HEK293 (cell line): Measurements from ENCODE around the gene RAB8A.

ENCODE experiments used
- CTCF ChIA-PET: fragments of 350-600 bp; formaldehyde crosslinking; extraction: SDS; loops from one replicate; lab custom pipeline; 2021; ENCODE audit warnings: antibody characterized with exemption; lab: Yijun Ruan, JAX
- POLR2A ChIA-PET: fragments of 300-600 bp; formaldehyde crosslinking; extraction: SDS; loops from one replicate; lab custom pipeline; 2020; ENCODE audit warnings: antibody characterized with exemption, inconsistent platforms; lab: Yijun Ruan, JAX
- H3K27ac ChIP-seq: fragments of 200-500 bp; sonication (Bioruptor generic); 2 replicates; pipeline ENCODE4 v1.5.1; 2014; ENCODE audit warnings: low read depth, low read length, control low read depth, inconsistent platforms; ENCODE audit errors: extremely low read depth
- H3K36me3 ChIP-seq, 2 experiments: fragments of 200-500 bp in 1 of 2; sonication (Bioruptor generic) in 1 of 2; 1 replicate in 1 of 2; 2 replicates in 1 of 2; pipeline ENCODE4 v1.5.1; 2014 to 2017; ENCODE audit warnings: inconsistent platforms in 2 of 2, low read length in 2 of 2; ENCODE audit not compliant: control insufficient read depth in 2 of 2, insufficient read depth in 1 of 2
- H3K4me1 ChIP-seq: fragments of 200-500 bp; sonication (Bioruptor generic); 2 replicates; pipeline ENCODE4 v1.5.1; 2014; ENCODE audit warnings: mild to moderate bottlenecking, low read length, inconsistent platforms; ENCODE audit not compliant: control insufficient read depth, insufficient read depth
- H3K4me3 ChIP-seq: 2 replicates; pipeline ENCODE4 v1.5.1; 2011; ENCODE audit warnings: low read depth, mild to moderate bottlenecking, control low read depth, low read length, moderate library complexity
- H3K9me3 ChIP-seq: fragments of 200-500 bp; sonication (Bioruptor generic); 2 replicates; pipeline ENCODE4 v1.5.1; 2014; ENCODE audit warnings: low read depth, low read length, inconsistent platforms; ENCODE audit not compliant: control insufficient read depth, insufficient read depth
- GLIS1 ChIP-seq: fragments of 450-650 bp; formaldehyde crosslinking; IDR thresholded peaks from 2 replicates; pipeline ENCODE4 v1.5.1; 2016; ENCODE audit warnings: missing biosample characterization, missing genetic modification characterization
- GLIS2 ChIP-seq: fragments of 450-650 bp; formaldehyde crosslinking; IDR thresholded peaks from 2 replicates; pipeline ENCODE4 v1.5.1; 2016; ENCODE audit warnings: missing biosample characterization, missing genetic modification characterization
- HIC1 ChIP-seq: fragments of 450-650 bp; formaldehyde crosslinking; IDR thresholded peaks from 2 replicates; pipeline ENCODE4 v1.5.1; 2016; ENCODE audit warnings: missing biosample characterization, missing genetic modification characterization
- SP7 ChIP-seq: fragments of 450-650 bp; formaldehyde crosslinking; IDR thresholded peaks from 2 replicates; pipeline ENCODE4 v1.5.1; 2016; ENCODE audit warnings: missing biosample characterization, missing genetic modification characterization
- WT1 ChIP-seq: fragments of 450-650 bp; formaldehyde crosslinking; IDR thresholded peaks from 2 replicates; pipeline ENCODE4 v1.5.1; 2016; ENCODE audit warnings: missing biosample characterization, missing genetic modification characterization
- ZEB2 ChIP-seq: fragments of 450-650 bp; formaldehyde crosslinking; IDR thresholded peaks from 2 replicates; pipeline ENCODE4 v1.5.1; 2016; ENCODE audit warnings: missing biosample characterization, missing genetic modification characterization
- ZNF140 ChIP-seq: fragments of 450-650 bp; formaldehyde crosslinking; IDR thresholded peaks from 2 replicates; pipeline ENCODE4 v1.5.1; 2016; ENCODE audit warnings: missing biosample characterization, missing genetic modification characterization
- ZNF174 ChIP-seq: fragments of 450-650 bp; formaldehyde crosslinking; IDR thresholded peaks from 2 replicates; pipeline ENCODE4 v1.5.0; 2017; ENCODE audit warnings: missing biosample characterization, mild to moderate bottlenecking, missing genetic modification characterization
- ZNF324 ChIP-seq: fragments of 450-650 bp; formaldehyde crosslinking; IDR thresholded peaks from 2 replicates; pipeline ENCODE4 v1.5.1; 2016; ENCODE audit warnings: missing biosample characterization, missing genetic modification characterization
- ZNF354C ChIP-seq: fragments of 450-650 bp; formaldehyde crosslinking; IDR thresholded peaks from 2 replicates; pipeline ENCODE4 v1.5.1; 2016; ENCODE audit warnings: missing biosample characterization, missing genetic modification characterization, low read depth, borderline replicate concordance
- ZNF501 ChIP-seq: fragments of 450-650 bp; formaldehyde crosslinking; IDR thresholded peaks from 2 replicates; pipeline ENCODE4 v1.5.1; 2016; ENCODE audit warnings: missing biosample characterization, missing genetic modification characterization
- ZNF544 ChIP-seq: fragments of 450-650 bp; formaldehyde crosslinking; IDR thresholded peaks from 2 replicates; pipeline ENCODE4 v1.5.0; 2017; ENCODE audit warnings: missing biosample characterization, missing genetic modification characterization
- ZNF629 ChIP-seq: fragments of 450-650 bp; formaldehyde crosslinking; IDR thresholded peaks from 2 replicates; pipeline ENCODE4 v1.5.1; 2017; ENCODE audit warnings: missing biosample characterization, missing genetic modification characterization
- ZNF639 ChIP-seq: fragments of 450-650 bp; formaldehyde crosslinking; IDR thresholded peaks from 2 replicates; pipeline ENCODE4 v1.5.1; 2016; ENCODE audit warnings: missing biosample characterization, missing genetic modification characterization
- ZNF830 ChIP-seq: fragments of 450-650 bp; IDR thresholded peaks from 2 replicates; pipeline ENCODE4 v1.5.0; 2018; ENCODE audit warnings: missing biosample characterization, missing genetic modification characterization, low read depth, mild to moderate bottlenecking, moderate library complexity
- TF ChIP-seq, protein P1 (sequence below): fragments of 450-650 bp; formaldehyde crosslinking; IDR thresholded peaks from 2 replicates; pipeline ENCODE4 v1.5.1; 2016; ENCODE audit warnings: missing biosample characterization, missing genetic modification characterization

Gene RAB8A

DNA sequence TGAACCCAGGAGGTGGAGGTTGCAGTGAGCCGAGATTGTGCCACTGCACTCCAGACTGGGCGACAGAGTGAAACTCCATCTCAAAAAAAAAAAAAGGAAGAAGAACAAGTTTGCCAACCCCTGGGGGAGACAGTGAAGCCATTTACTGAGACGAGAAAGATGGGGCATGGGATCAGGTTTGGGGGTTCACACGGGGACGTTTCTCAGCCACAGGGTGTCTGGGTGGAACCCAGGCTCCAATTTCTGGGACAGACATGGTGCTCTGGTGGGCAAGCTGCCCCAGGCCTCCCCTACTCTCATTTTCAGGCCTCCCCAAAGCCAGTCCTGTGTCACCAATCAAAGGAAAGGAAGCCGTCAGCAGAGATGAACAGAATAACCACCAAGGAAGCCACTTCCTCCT, 45.2 kb downstream of the RAB8A start:
- Histone ChIP-seq H3K36me3 (no peaks in the 10 kb centered on the region), H3K9me3 (no peaks in the 10 kb centered on the region), H3K27ac (no peak overlapping the region), H3K4me3 (no peak overlapping the region), H3K4me1 (no peaks in the 10 kb centered on the region)
- CTCF ChIA-PET: no interaction called here
- TF ChIP-seq ZNF174 (tag by site-specific recombination) (no peak), ZNF501 (tag by site-specific recombination) (no peak)
- TF ChIP-seq, protein P1, sequence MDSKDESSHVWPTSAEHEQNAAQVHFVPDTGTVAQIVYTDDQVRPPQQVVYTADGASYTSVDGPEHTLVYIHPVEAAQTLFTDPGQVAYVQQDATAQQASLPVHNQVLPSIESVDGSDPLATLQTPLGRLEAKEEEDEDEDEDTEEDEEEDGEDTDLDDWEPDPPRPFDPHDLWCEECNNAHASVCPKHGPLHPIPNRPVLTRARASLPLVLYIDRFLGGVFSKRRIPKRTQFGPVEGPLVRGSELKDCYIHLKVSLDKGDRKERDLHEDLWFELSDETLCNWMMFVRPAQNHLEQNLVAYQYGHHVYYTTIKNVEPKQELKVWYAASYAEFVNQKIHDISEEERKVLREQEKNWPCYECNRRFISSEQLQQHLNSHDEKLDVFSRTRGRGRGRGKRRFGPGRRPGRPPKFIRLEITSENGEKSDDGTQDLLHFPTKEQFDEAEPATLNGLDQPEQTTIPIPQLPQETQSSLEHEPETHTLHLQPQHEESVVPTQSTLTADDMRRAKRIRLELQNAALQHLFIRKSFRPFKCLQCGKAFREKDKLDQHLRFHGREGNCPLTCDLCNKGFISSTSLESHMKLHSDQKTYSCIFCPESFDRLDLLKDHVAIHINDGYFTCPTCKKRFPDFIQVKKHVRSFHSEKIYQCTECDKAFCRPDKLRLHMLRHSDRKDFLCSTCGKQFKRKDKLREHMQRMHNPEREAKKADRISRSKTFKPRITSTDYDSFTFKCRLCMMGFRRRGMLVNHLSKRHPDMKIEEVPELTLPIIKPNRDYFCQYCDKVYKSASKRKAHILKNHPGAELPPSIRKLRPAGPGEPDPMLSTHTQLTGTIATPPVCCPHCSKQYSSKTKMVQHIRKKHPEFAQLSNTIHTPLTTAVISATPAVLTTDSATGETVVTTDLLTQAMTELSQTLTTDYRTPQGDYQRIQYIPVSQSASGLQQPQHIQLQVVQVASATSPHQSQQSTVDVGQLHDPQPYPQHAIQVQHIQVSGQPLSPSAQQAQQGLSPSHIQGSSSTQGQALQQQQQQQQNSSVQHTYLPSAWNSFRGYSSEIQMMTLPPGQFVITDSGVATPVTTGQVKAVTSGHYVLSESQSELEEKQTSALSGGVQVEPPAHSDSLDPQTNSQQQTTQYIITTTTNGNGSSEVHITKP (tag by site-specific recombination): peak; percentile 70
- POLR2A ChIA-PET: no interaction called here

DNA sequence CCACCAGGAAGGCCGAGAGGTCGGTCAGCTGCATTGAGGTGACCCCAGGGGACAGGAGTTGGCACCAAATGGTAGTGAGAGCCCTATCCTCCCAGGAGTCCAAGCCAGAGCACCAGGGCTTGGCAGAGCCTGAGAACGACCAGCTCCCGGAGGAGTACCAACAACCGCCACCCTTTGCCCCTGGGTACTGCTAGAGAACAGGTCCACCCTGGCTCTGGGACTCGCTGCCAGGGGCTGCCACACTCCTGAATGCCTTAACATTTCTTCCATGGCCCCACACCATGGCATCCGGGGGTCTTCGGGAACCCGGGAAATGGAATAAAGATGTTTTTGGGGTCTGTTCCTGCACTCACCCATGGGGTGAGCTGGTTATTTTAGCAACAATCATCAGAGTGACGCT, 45.9 kb downstream of the RAB8A start:
- CTCF ChIA-PET: interaction anchor here (0.7 kb wide), 1 partner anchor 23 kb away, joined by 3 read pairs; no protein-coding TSS in a partner anchor
- no peaks in the 10 kb centered on the region for H3K4me1 ChIP-seq
- POLR2A ChIA-PET: no interaction called here
- no peaks in the 10 kb centered on the region for H3K9me3 ChIP-seq
- no peak overlapping the region for H3K4me3 ChIP-seq
- TF ChIP-seq ZNF629 (tag by site-specific recombination): no peak
- TF ChIP-seq ZNF354C (tag by site-specific recombination): no peak
- H3K27ac ChIP-seq: no peak overlapping the region
- no peaks in the 10 kb centered on the region for H3K36me3 ChIP-seq

- ChIA-PET CTCF (interaction anchor here (0.5 kb wide), 1 partner anchor 101 kb away, joined by 3 read pairs; no protein-coding TSS in a partner anchor), POLR2A (interaction anchor here (0.7 kb wide), 1 partner anchor 22 kb away, joined by 4 read pairs; no protein-coding TSS in a partner anchor)
- H3K9me3 ChIP-seq: no peaks in the 10 kb centered on the region
- TF ChIP-seq ZNF324 (tag by site-specific recombination) (no peak), ZNF140 (no peak)
- H3K36me3 ChIP-seq: no peaks in the 10 kb centered on the region
- no peaks in the 10 kb centered on the region for H3K4me1 ChIP-seq
- no peak overlapping the region for H3K4me3 ChIP-seq
- H3K27ac ChIP-seq: no peak overlapping the region
Observed at GRCh38 chr19:16159655-16160054, 48.0 kb downstream of the RAB8A start.

DNA sequence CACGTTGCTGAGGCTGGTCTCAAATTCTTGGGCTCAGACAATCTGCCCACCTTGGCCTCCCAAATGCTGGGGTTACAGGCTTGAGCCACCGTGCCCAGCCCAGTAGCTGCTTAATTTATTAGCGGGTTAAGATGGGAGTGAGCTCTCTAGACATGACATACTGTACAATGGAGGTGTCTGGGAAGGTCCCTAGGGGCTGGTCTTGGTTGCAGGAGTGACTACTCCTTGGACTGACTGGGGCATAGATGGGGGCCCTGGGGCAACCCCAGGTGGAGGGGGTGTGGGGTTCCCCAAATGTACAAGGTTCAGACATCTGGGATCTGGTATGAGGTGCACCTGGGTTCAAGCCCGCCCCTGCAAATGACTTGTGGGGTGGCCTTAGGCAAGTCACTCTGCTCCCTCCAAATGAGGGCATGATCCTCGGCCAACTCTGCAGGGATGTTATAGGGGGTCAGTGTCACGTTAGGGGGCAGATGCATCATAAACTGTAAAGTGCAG, 48.8 kb downstream of the RAB8A start:
- ChIA-PET POLR2A (interaction anchor here (0.6 kb wide), 1 partner anchor 615 kb away, joined by 3 read pairs; no protein-coding TSS in a partner anchor), CTCF (no interaction called here)
- Histone ChIP-seq H3K36me3 (no peaks in the 10 kb centered on the region), H3K4me1 (no peaks in the 10 kb centered on the region), H3K9me3 (no peaks in the 10 kb centered on the region), H3K4me3 (no peak overlapping the region), H3K27ac (no peak overlapping the region)
- no peak for TF ChIP-seq ZNF544 (tag by site-specific recombination)
- TF ChIP-seq GLIS2: peak; percentile 37; the same call in 1 of the 2 replicates
- peak; percentile 23; the same call in 1 of the 2 replicates for TF ChIP-seq GLIS1

DNA sequence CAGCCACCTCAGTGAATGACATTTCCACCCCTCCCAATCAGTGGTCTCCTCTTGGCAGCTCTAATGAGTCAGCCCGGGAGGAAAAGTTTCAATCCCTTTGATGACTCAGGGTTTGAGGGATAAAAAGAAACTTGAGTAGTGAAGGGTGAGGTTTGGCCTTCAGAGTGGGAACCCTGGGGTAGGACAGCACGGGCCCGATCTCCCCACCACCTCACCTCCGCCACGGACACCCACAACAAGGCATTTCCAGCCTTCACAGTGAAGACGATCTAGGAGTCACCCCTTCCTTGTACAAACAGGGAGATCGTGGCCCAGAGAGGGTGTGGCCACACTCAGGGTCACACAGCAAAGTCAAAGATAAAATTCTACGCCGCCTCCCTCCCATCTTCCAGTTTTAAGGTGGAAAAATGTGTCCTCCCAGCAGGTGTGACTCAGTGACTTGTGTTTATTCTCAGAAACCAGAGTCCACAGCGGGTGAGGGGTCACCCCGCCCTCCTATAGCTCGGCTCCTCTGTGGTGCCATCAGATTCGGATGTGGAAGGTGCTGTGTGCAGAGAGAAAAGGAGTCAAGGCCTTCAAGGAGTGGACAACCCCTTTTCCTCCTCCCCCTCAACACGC, 49.4 kb downstream of the RAB8A start:
- no peaks in the 10 kb centered on the region for H3K36me3 ChIP-seq
- no peak overlapping the region for H3K27ac ChIP-seq
- CTCF ChIA-PET: interaction anchor here (1.0 kb wide), 1 partner anchor 24 kb away, joined by 4 read pairs; the partner anchor contains the start of gene FAM32A
- H3K4me1 ChIP-seq: no peaks in the 10 kb centered on the region
- POLR2A ChIA-PET: interaction anchor here (0.6 kb wide), 2 partner anchors 16 to 616 kb away, joined by 3 to 6 read pairs; no protein-coding TSS in a partner anchor
- H3K4me3 ChIP-seq: no peak overlapping the region
- H3K9me3 ChIP-seq: no peaks in the 10 kb centered on the region
- TF ChIP-seq ZEB2 (tag by site-specific recombination) (peak; percentile 43; the same call in 1 of the 2 replicates), WT1 (tag by site-specific recombination) (peak; percentile 21; the same call in 1 of the 2 replicates), ZNF639 (tag by site-specific recombination) (0 out of 2 replicates have a peak, but pooled peaks have one; percentile 28), ZNF830 (tag by site-specific recombination) (no peak), SP7 (tag by site-specific recombination) (peak; percentile 78), HIC1 (tag by site-specific recombination) (peak; percentile 60; the same call in 1 of the 2 replicates)
